CD4-positive, alpha-beta T cell treated with Interferon gamma for 1 hour (primary cell): Measurements from ENCODE around the gene SFI1.
"Not testable (repeated sequence)": the region's sequence is repeated elsewhere in the genome, so short reads cannot be mapped to it uniquely, and the experiment has no call there.

Source experiments
- DNase-seq: peaks from one replicate; pipeline ENCODE4 v3.0.0-alpha.2; 2020

The SFI1 gene

GRCh38 chr22:31493355-31493754 is 3.0 kb upstream of the SFI1 start:
- not testable (repeated sequence) for DNase-seq

GRCh38 chr22:31495343-31495742 is 993 bp upstream of the SFI1 start:
- no peak for DNase-seq

GRCh38 chr22:31496735-31497146 is 405 bp downstream of the SFI1 start:
- peak; percentile 13 for DNase-seq

DNA sequence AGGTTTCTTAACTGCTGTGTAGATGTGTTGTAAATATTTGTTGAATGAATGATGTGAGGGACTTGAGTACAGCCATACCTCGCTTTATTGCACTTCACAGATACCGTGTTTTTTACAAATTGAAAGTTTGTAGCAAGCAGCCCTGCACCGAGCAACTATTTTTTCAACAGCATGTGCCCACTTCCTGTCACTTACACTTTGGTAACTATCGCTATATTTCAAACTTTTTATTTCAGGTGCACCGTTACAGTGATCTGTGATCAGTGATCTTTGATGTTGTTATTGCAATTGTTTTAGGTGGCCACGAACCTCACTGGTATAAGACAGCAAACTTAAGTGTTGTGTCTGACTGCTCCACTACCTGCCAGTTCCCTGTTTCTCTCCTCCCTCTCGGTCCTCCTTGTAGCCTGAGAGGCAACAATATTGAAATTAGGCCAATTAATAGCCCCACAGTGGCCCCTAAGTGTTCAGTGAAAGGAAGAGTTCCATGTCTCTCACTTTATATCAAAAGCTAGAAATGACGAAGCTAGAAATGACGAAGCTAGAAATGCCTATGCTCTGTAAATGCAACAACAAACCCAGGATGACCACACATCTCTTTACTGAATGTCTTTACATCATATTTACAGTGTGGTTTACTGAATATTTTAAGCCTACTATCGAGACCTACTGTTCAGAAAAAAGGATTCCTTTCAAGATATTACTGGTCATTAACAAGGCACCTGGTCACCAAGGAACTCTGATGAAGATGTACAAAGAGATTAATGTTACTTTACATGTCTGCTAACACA is 1.0 kb downstream of the SFI1 start:
- peak; percentile 2 for DNase-seq

GRCh38 chr22:31501738-31502137 is 5.4 kb downstream of the SFI1 start:
- DNase-seq, result no peak

GRCh38 chr22:31503211-31503964 is 7.1 kb downstream of the SFI1 start:
- no peak for DNase-seq

DNA sequence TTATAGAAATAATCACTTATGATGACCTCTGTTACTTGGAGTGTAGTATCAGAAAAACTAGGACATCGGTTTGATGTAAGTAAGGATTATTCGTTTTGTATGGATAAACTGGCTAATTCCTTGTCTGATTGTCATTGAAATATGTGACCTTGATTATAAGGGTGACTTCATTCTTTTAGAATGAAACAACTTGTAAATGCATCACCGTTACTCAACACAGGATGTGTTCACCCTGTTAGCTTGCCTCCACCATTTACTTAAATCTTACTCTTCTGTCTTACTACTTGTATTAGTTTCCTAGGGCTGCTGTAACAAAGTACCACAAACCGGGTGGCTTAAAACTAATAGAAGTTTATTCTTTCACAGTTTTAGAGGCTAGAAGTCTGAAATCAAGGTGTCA is 7.9 kb downstream of the SFI1 start:
- DNase-seq, result no peak

DNA sequence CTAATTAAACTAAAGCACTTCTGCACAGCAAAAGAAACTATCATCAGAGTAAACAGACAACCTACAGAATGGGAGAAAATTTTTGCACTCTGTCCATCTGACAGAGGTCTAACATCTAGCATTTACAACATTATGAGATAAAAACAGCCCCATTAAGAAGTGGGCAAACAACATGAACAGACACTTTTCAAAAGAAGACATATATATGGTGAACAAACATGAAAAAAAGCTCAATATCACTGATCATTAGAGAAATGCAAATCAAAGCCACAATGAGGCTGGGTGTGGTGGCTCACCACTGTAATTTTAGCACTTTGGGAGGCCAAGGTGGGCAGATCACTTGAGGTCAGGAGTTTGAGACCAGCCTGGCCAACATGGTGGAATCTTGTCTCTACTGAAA is 11.2 kb downstream of the SFI1 start:
- not testable (repeated sequence) for DNase-seq

DNA sequence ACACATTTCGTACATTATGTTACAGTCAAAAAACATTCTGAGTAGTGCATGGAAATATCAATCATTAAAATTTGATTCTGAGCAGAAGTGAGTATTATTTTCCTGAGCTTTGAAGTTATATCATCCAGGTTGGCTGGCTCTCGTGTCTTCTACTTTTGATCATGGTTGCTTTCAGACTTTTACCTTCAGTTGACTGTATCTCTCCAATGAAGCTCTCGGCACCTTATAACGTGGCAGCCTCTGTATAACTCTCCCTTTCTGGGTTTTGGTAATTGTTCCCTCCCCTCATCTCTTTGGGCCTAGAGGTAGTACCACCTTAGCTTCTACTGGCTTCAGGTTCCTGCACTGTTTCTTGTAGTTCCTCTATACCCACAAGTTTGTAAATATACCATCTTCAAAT is 12.2 kb downstream of the SFI1 start:
- no peak for DNase-seq

DNA sequence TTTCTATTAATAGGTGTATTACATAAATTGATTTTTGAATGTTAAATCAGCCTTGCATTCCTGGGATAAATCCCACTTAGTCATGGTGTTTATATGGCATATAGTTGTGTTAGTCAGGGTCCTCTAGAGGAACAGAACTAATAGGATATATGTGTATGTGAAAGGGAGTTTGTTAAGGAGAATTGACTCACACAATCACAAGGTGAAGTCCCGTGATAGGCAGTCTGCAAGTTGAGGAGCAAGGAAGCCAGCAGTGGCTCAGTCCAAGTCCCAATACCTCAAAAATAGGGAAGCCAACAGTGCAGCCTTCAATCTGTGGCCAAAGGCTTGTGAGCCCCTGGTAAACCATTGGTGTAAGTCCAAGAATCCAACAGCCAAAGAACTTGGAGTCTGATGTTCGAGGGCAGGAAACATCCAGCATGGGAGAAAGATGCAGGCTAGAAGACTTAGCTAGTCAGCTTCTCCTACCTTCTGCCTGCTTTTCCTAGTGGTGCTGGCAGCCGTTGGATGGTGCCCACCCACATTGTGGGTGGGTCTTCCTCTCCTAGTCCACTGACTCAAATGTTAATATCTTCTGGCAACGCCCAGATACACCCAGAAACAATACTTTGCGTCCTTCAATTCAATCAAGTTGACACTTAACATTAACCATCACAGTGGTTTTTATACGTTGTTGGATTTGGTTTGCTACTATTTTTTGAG is 12.9 kb downstream of the SFI1 start:
- DNase-seq, result no peak

GRCh38 chr22:31520051-31520450 is 23.7 kb downstream of the SFI1 start:
- no peak for DNase-seq

DNA sequence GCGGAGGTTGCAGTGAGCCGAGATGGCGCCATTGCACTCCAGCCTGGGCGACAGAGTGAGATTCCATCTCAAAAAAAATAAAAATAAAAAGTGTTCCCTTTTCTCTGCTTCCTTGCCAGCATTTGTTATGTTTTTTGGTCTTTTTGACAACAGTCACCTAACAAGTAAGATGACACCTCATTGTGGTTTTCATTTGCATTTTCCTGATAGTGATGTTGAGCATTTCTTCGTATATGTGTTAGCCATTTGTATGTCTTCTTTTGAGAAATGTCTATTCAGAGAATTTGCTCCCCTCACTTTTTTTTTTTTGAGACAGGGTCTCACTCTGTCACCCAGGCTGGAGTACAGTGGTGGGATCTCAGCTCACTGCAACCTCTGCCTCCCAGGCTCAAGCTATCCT is 27.8 kb downstream of the SFI1 start:
- not testable (repeated sequence) for DNase-seq

GRCh38 chr22:31526270-31526669 is 29.9 kb downstream of the SFI1 start:
- peak; percentile 11 for DNase-seq

- no peak for DNase-seq
These were observed 34.5 kb downstream of the SFI1 start for GRCh38 chr22:31530823-31531195.

DNA sequence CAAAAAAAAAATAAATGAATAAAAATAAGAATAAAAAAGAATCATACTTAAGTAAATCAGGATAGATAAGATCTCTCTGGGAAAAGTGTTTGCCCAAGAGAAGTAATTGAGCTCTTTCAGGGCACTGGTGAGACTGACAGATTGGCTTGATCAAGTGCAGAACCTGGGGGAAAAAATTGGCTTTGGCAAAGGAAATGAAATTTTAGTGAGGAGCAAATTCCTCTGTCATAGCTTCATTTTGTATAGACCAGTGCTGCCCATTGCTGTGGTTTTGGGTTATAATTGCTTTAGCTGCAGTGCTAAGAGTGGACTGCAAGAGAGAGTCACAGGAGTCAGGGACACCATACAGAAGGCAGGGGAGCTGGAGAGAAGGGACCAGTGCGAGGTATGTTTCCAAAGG is 35.7 kb downstream of the SFI1 start:
- DNase-seq, result no peak

GRCh38 chr22:31533374-31533773 is 37.0 kb downstream of the SFI1 start:
- no peak for DNase-seq

DNA sequence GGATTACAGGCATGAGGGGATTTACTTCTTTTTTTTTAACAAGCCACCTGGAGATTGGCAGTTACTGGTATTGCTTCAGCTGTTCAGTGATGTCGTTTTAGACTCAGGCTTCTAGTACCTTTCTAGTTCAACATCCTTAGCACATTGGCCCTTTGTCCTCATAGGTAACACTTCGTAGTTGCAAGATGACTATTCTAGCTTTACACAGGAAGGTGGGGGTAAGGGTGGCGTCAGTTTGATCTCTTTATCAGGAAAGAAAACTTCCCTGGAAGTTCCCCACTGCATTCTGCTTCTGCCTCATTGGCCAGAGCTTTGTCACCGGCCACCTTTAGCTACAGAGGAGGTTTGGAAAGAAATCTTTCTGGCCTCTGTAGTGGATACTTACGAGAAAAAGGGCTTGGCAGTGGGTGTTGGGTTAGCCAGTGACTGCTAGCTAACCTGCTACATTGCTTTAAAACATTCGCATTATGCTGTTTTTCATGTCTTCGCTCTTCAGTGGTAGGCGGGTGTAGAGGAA is 40.7 kb downstream of the SFI1 start:
- no peak for DNase-seq

DNA sequence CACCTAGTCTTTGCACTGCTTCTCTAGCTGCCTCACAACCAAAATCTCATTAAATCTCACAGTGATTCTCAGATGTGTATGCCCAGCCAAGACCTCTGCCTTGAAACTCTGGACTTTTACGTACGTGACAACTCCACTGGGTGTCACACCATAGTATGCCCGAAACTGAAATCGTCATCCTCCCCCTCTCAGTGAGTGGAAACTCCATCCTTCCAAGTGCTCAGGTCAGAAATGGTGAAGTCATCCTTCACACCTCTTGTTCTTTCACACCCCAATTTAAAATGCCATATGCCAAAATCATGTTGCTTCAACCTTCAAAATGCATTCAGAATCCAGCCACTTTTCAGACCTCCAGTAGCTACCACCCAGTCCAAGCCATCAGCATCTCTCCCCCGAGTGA is 42.5 kb downstream of the SFI1 start:
- DNase-seq, result no peak

- DNase-seq, result not testable (repeated sequence)
These were observed 43.8 kb downstream of the SFI1 start for GRCh38 chr22:31540166-31540565.

DNA sequence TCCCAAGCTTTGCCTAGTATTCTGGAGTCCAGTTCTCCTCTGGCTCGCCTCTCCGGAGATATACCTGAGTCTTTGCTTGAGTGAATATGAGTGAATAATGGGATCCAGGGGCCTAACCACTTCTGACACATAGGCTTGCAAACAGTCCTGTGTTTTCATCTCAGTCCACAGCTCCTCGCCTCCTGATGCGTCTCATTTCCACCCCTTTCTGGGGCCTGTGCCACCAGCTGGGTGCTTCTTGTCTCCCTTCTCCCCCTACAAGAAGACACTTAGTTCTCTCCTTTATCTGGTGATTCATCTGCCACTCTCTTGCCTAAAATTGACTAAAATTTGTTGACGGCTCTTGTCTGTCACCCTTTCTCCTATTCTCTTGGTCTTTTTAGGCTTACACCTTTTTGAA is 44.6 kb downstream of the SFI1 start:
- DNase-seq, result no peak

- no peak for DNase-seq
These were observed 48.4 kb downstream of the SFI1 start for GRCh38 chr22:31544481-31545480.

DNA sequence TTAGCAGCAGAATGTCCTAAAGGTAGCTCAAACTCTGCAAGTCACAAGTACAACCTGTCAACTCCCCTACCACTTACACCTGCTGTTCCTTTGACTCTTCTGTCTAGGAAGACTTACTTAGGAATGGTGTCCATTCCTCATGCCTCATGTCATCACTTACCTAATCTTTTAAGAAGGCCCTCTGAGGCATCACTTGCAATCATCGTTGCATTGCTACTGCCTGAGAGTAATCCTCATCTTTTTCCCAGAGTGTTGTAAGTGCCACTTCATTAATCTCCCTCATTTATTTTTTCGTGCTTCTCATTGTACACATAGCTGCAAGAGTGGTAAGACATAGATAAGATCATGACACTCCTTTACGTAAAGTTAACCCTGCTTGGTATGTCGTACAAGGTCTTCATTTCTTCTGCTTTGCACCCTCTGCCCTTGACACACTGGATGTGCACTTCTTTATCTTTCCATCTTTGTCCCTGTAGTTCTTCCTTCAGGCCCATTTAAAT is 54.6 kb downstream of the SFI1 start:
- DNase-seq, result no peak
